OCI-LY1 (cell line): ENCODE data around the gene PATJ.

Experiments
- EZH2 ChIP-seq: fragments of 200-600 bp; sonication (generic), shearing (Covaris generic); IDR thresholded peaks from 2 replicates; pipeline ENCODE4 v1.8.0; 2017; ENCODE audit warnings: borderline replicate concordance, mixed run types, mild to moderate bottlenecking, antibody characterized with exemption, low read length, moderate library complexity, mixed read lengths
- TF ChIP-seq, protein P1 (sequence below): fragments of 200-600 bp; sonication (generic), shearing (Covaris generic); IDR thresholded peaks from 2 replicates; pipeline ENCODE4 v1.5.1; 2017; ENCODE audit warnings: mild to moderate bottlenecking, antibody characterized with exemption, low read length, moderate library complexity, mixed read lengths

DNA sequence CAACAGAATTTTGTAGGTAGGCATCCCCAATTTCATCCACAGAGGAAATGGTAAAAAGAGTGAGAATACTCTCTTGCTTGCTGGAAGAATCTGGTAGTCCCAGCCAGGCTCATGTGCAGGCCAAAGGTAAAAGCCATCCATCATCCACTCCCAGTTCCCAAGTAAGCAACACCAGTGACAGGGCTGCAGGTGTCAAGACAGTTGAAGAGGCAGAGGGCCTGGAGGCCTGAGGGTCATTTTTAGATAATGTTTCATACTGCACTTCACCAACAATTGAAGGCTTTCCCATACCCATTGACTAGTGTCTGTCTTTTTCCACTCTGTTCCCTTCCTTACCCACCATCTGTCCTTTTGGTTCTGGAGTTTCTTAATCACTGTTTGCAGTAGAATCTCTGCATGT, 310.7 kb downstream of the PATJ start:
- TF ChIP-seq, protein P1, sequence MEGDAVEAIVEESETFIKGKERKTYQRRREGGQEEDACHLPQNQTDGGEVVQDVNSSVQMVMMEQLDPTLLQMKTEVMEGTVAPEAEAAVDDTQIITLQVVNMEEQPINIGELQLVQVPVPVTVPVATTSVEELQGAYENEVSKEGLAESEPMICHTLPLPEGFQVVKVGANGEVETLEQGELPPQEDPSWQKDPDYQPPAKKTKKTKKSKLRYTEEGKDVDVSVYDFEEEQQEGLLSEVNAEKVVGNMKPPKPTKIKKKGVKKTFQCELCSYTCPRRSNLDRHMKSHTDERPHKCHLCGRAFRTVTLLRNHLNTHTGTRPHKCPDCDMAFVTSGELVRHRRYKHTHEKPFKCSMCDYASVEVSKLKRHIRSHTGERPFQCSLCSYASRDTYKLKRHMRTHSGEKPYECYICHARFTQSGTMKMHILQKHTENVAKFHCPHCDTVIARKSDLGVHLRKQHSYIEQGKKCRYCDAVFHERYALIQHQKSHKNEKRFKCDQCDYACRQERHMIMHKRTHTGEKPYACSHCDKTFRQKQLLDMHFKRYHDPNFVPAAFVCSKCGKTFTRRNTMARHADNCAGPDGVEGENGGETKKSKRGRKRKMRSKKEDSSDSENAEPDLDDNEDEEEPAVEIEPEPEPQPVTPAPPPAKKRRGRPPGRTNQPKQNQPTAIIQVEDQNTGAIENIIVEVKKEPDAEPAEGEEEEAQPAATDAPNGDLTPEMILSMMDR, result no peak
- no peak for TF ChIP-seq EZH2
